Trophoblast cell (in vitro differentiated cells and primary cell): ENCODE data around the gene CLEC12A.

ENCODE experiments used
- DNase-seq, 2 donors: peaks; one replicate each; pipeline ENCODE4 v3.0.0-alpha.2; 2016
- H2AFZ ChIP-seq: 2 replicates; pipeline ENCODE4 v1.6.1; 2013; ENCODE audit warnings: low read length, moderate library complexity, mild to moderate bottlenecking; ENCODE audit not compliant: insufficient read depth, poor library complexity
- H2AK5ac ChIP-seq: 2 replicates; pipeline ENCODE4 v1.6.1; 2013; ENCODE audit warnings: mild to moderate bottlenecking, low read length
- H2BK120ac ChIP-seq: 2 replicates; pipeline ENCODE4 v1.6.1; 2013; ENCODE audit warnings: low read length, mild to moderate bottlenecking, moderate library complexity; ENCODE audit not compliant: insufficient read depth, poor library complexity
- H2BK12ac ChIP-seq: 2 replicates; pipeline ENCODE4 v1.6.1; 2013; ENCODE audit warnings: mild to moderate bottlenecking, low read length, moderate library complexity
- H2BK5ac ChIP-seq: 2 replicates; pipeline ENCODE4 v1.6.1; 2013; ENCODE audit warnings: low read length, low read depth, moderate library complexity, mild to moderate bottlenecking; ENCODE audit not compliant: poor library complexity
- H3K14ac ChIP-seq: 2 replicates; pipeline ENCODE4 v1.6.1; 2013; ENCODE audit warnings: mild to moderate bottlenecking, low read length
- H3K18ac ChIP-seq: 2 replicates; pipeline ENCODE4 v1.6.1; 2013; ENCODE audit warnings: mild to moderate bottlenecking, low read length
- H3K23ac ChIP-seq: 2 replicates; pipeline ENCODE4 v1.6.1; 2013; ENCODE audit warnings: low read length
- H3K27ac ChIP-seq: 2 replicates; pipeline ENCODE4 v1.5.1; 2013; ENCODE audit warnings: low read depth, mild to moderate bottlenecking, inconsistent platforms, low read length, moderate library complexity
- H3K27me3 ChIP-seq: 2 replicates; pipeline ENCODE4 v1.6.1; 2013; ENCODE audit warnings: inconsistent platforms, mild to moderate bottlenecking, low read length, moderate library complexity; ENCODE audit not compliant: insufficient read depth
- H3K36me3 ChIP-seq, 2 experiments: 1 replicate in 1 of 2; 2 replicates in 1 of 2; pipeline ENCODE4 v1.6.1; 2013; ENCODE audit warnings: low read length in 2 of 2, mild to moderate bottlenecking in 2 of 2, moderate library complexity in 1 of 2; ENCODE audit not compliant: insufficient read depth in 2 of 2, control insufficient read depth in 1 of 2
- H3K4ac ChIP-seq: 2 replicates; pipeline ENCODE4 v1.6.1; 2013; ENCODE audit warnings: low read depth, mild to moderate bottlenecking, low read length, moderate library complexity
- H3K4me1 ChIP-seq, 2 experiments: 1 replicate in 1 of 2; 2 replicates in 1 of 2; pipeline ENCODE4 v1.6.1; 2013; ENCODE audit warnings: low read length in 2 of 2, mild to moderate bottlenecking in 2 of 2, moderate library complexity in 1 of 2; ENCODE audit not compliant: insufficient read depth in 2 of 2, control insufficient read depth in 1 of 2
- H3K4me2 ChIP-seq: 2 replicates; pipeline ENCODE4 v1.6.1; 2013; ENCODE audit warnings: inconsistent platforms, mild to moderate bottlenecking, low read length, moderate library complexity
- H3K4me3 ChIP-seq: 2 replicates; pipeline ENCODE4 v1.5.1; 2013; ENCODE audit warnings: mild to moderate bottlenecking, low read depth, low read length, inconsistent platforms
- H3K79me1 ChIP-seq: one replicate; pipeline ENCODE4 v1.6.1; 2013; ENCODE audit warnings: low read length
- H3K79me2 ChIP-seq: 2 replicates; pipeline ENCODE4 v1.6.1; 2013; ENCODE audit warnings: low read length, mild to moderate bottlenecking; ENCODE audit not compliant: control insufficient read depth, insufficient read depth, poor library complexity
- H3K9ac ChIP-seq: 2 replicates; pipeline ENCODE4 v1.6.1; 2013; ENCODE audit warnings: mild to moderate bottlenecking, low read length
- H3K9me3 ChIP-seq: 2 replicates; pipeline ENCODE4 v1.6.1; 2013; ENCODE audit warnings: low read depth, mild to moderate bottlenecking, control low read depth, inconsistent platforms, low read length; ENCODE audit not compliant: insufficient read depth
- H4K12ac ChIP-seq: 2 replicates; pipeline ENCODE4 v1.6.1; 2013; ENCODE audit warnings: low read depth, mild to moderate bottlenecking, low read length, moderate library complexity
- H4K8ac ChIP-seq: 2 replicates; pipeline ENCODE4 v1.6.1; 2013; ENCODE audit warnings: low read depth, mild to moderate bottlenecking, low read length, moderate library complexity
- H4K91ac ChIP-seq: one replicate; pipeline ENCODE4 v1.6.1; 2013; ENCODE audit warnings: low read depth, mild to moderate bottlenecking, low read length, moderate library complexity
- WGBS: extraction: QIAGEN DNeasy Blood & Tissue Kit; methylation state at CpG from one replicate; pipeline ENCODE4 v1.1.7; 2013; ENCODE audit warnings: missing lambda C conversion rate; ENCODE audit not compliant: insufficient read length, insufficient coverage; ENCODE audit errors: extremely low coverage; 5-methylcytosine and 5-hydroxymethylcytosine counted together

Gene CLEC12A

GRCh38 chr12:9980126-9980525 is 8.9 kb downstream of the CLEC12A start:
- Histone ChIP-seq H3K4me1 (no peaks in the 10 kb centered on the region), H2BK5ac (no peak overlapping the region), H3K79me2 (no peaks in the 10 kb centered on the region), H3K36me3 (no peaks in the 10 kb centered on the region), H3K27ac (no peak overlapping the region), H3K9ac (no peak overlapping the region), H2BK120ac (no peak overlapping the region), H3K79me1 (no peaks in the 10 kb centered on the region), H3K9me3 (peaks cover 7% of the 10 kb centered on the region), H4K91ac (no peak overlapping the region), H4K8ac (no peak overlapping the region), H3K23ac (no peak overlapping the region), H2AFZ (no peak overlapping the region), H2AK5ac (no peak overlapping the region), H3K4me2 (no peak overlapping the region), H3K27me3 (no peaks in the 10 kb centered on the region), H3K4ac (no peak overlapping the region), H3K4me3 (no peak overlapping the region), H2BK12ac (no peak overlapping the region), H3K14ac (no peak overlapping the region), H4K12ac (no peak overlapping the region), H3K18ac (no peak overlapping the region)
- WGBS: no CpG with 5 or more reads among the region's 3 CpGs
- no peak for DNase-seq

- Histone ChIP-seq H3K23ac (no peak overlapping the region), H4K91ac (no peak overlapping the region), H4K12ac (no peak overlapping the region), H3K4me1 (no peaks in the 10 kb centered on the region), H3K27ac (no peak overlapping the region), H2AFZ (no peak overlapping the region), H2AK5ac (no peak overlapping the region), H3K18ac (no peak overlapping the region), H2BK120ac (no peak overlapping the region), H4K8ac (no peak overlapping the region), H3K14ac (no peak overlapping the region), H3K4me3 (no peak overlapping the region), H2BK12ac (no peak overlapping the region), H3K4ac (no peak overlapping the region), H3K27me3 (no peaks in the 10 kb centered on the region), H2BK5ac (no peak overlapping the region), H3K79me1 (no peaks in the 10 kb centered on the region), H3K9me3 (no peaks in the 10 kb centered on the region), H3K9ac (no peak overlapping the region), H3K4me2 (no peak overlapping the region), H3K36me3 (no peaks in the 10 kb centered on the region), H3K79me2 (no peaks in the 10 kb centered on the region)
- no peak for DNase-seq
- WGBS: no CpG with 5 or more reads among the region's 3 CpGs
Measured at GRCh38 chr12:9991876-9992275, 20.7 kb downstream of the CLEC12A start.

- no peak overlapping the region for H3K23ac ChIP-seq
- no peak overlapping the region for H2BK5ac ChIP-seq
- H4K91ac ChIP-seq: no peak overlapping the region
- no peak overlapping the region for H3K9ac ChIP-seq
- no peaks in the 10 kb centered on the region for H3K79me2 ChIP-seq
- H2AK5ac ChIP-seq: no peak overlapping the region
- no peak overlapping the region for H2AFZ ChIP-seq
- no peak overlapping the region for H2BK12ac ChIP-seq
- H4K8ac ChIP-seq: no peak overlapping the region
- no peaks in the 10 kb centered on the region for H3K27me3 ChIP-seq
- H3K4me2 ChIP-seq: no peak overlapping the region
- no peaks in the 10 kb centered on the region for H3K9me3 ChIP-seq
- no peak for DNase-seq
- H3K18ac ChIP-seq: no peak overlapping the region
- no peaks in the 10 kb centered on the region for H3K4me1 ChIP-seq
- no peaks in the 10 kb centered on the region for H3K36me3 ChIP-seq
- H4K12ac ChIP-seq: no peak overlapping the region
- no peak overlapping the region for H3K4me3 ChIP-seq
- no peak overlapping the region for H3K4ac ChIP-seq
- WGBS: no CpG with 5 or more reads among the region's 4 CpGs
- no peak overlapping the region for H3K14ac ChIP-seq
- no peak overlapping the region for H2BK120ac ChIP-seq
- no peak overlapping the region for H3K27ac ChIP-seq
- no peaks in the 10 kb centered on the region for H3K79me1 ChIP-seq
Measured at GRCh38 chr12:9992296-9992695, 21.1 kb downstream of the CLEC12A start.

- no peak within 1 kb of the TSS for H2AK5ac ChIP-seq
Measured at GRCh38 chr12:9999016-9999415, 27.8 kb downstream of the CLEC12A start, which contains the start of gene CLEC1B. TSS of gene CLEC1B (minus strand) at chr12:9999121. CDS start at chr12:9999100, 21 bp downstream.

More at GRCh38 chr12:9999016-9999415, 27.8 kb downstream of the CLEC12A start, which contains the start of gene CLEC1B:
- Histone ChIP-seq H3K4me2 (no peak within 1 kb of the TSS), H4K91ac (no peak within 1 kb of the TSS), H2BK120ac (no peak within 1 kb of the TSS), H3K23ac (no peak within 1 kb of the TSS), H2BK5ac (no peak within 1 kb of the TSS), H3K79me1 (no peaks in the 10 kb centered on the region), H3K4me3 (no peak within 1 kb of the TSS), H3K79me2 (no peaks in the 10 kb centered on the region), H3K9ac (no peak within 1 kb of the TSS), H2AFZ (no peak within 1 kb of the TSS), H3K4ac (no peak within 1 kb of the TSS), H4K8ac (no peak within 1 kb of the TSS), H3K27ac (no peak within 1 kb of the TSS), H3K4me1 (no peaks in the 10 kb centered on the region), H3K14ac (no peak within 1 kb of the TSS), H2BK12ac (no peak within 1 kb of the TSS), H3K9me3 (no peaks in the 10 kb centered on the region), H4K12ac (no peak within 1 kb of the TSS), H3K27me3 (no peaks in the 10 kb centered on the region), H3K18ac (no peak within 1 kb of the TSS), H3K36me3 (no peaks in the 10 kb centered on the region)
- no CpG with 5 or more reads among the region's 3 CpGs for WGBS
- no peak for DNase-seq
